Measurements from ENCODE around the gene GSK3A. TPM values are rescaled to one million over a fixed set of nuclear protein-coding genes. Genes with fewer than 3 reads are reported as not detected.

Gene GSK3A
- total and polyA plus RNA-seq, 2 of the 8 experiments (the other 6 are each of a cell fraction or from before 2014, with no cell fraction given): 55.3 to 84.0 TPM

DNA sequence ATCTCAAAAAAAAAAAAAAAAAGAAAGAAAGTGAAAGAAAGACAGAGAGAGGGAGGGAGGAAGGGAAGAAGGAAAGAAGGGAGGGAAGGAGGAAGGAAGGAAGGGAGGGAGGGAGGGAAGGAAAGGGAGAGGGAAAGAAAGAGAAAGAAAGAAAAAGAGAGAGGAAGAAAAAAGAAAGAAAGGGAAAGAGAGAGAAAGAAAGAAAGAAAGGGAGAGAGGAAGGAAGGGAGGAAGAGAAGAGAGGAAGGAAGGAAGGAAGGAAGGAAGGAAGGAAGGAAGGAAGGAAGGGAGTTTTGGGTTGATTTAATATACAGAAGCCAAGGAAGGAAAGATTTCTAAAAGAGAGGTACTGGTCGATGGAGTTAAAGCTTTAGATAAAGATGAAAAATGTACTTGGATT is 53.7 kb downstream of the GSK3A start (continued):
- TF ChIP-seq ZNF274 (IDR thresholded peaks at IDR 0.05; ENCODE audit: borderline replicate concordance, extremely low read depth, low read length): no peak
- TF ChIP-seq CBX5 (IDR thresholded peaks at IDR 0.05; ENCODE audit: low read depth, low read length): no peak
- TF ChIP-seq CHD2 (IDR thresholded peaks at IDR 0.05; ENCODE audit: low read length): no peak
- TF ChIP-seq HDAC6 (IDR thresholded peaks at IDR 0.05; ENCODE audit: low read depth, low read length): no peak
- no peak for TF ChIP-seq YY1 (IDR thresholded peaks at IDR 0.05; ENCODE audit: low read depth, low read length)
- TF ChIP-seq EP300 (IDR thresholded peaks at IDR 0.05; ENCODE audit: borderline replicate concordance in 1 of 2, low read depth in 2 of 2, low read length in 2 of 2): no peak
- TF ChIP-seq CREB1 (IDR thresholded peaks at IDR 0.05): no peak
- TF ChIP-seq SIX5 (IDR thresholded peaks at IDR 0.05; ENCODE audit: low read depth, low read length): no peak
- no peak for TF ChIP-seq NRF1 (IDR thresholded peaks at IDR 0.05; ENCODE audit: low read depth, low read length)
- TF ChIP-seq RFX5 (IDR thresholded peaks at IDR 0.05; ENCODE audit: borderline replicate concordance, low read depth, low read length): no peak
